GM18867 (cell line): Measurements from ENCODE around the gene RCAN2.
"Not testable (repeated sequence)": the region's sequence is repeated elsewhere in the genome, so short reads cannot be mapped to it uniquely, and the experiment has no call there.

Experiments
- ATAC-seq: cut with Tn5 transposase; IDR thresholded peaks from one replicate; pipeline ENCODE4 v1.9.1; 2021; ENCODE audit warnings: mild to moderate bottlenecking, moderate library complexity; ENCODE audit not compliant: unreplicated experiment

Gene RCAN2

DNA sequence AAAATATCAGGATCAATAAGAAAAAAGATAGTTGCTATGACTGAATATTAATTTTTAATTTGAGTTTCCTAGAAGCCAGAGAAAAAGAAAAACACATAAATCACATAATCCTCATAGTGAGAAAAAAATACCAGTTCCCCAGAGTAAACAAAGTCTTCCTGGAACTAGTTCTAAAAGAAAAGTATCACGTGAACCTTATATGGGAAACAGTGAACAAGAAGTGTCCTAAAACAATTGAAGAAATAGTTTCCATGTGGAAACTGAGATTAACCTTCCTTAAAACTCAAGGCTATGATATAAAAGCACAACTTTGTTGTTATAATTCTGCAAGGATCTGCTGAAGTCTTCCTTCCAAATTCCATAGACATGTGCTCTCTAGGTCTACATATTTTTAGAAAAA is 50.6 kb downstream of the RCAN2 start:
- ATAC-seq = no peak

DNA sequence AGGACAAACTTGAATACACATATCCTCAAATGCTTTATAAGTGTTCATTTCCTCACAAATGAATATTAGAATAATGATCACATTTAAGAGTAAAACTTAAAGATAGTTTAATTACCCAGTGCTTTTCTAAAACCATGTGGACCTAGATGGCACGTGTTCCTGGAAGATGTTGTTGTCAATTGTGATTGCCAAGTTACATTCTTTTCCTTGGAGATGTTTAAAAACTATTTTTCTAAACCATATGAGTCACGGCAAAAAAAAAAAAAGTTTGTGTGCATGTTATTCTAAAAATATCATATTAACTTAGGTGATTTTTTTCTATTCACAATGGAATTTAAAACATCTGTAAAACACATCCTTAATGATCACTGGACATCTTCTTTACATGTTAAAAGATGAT is 51.1 kb downstream of the RCAN2 start:
- ATAC-seq = no peak

DNA sequence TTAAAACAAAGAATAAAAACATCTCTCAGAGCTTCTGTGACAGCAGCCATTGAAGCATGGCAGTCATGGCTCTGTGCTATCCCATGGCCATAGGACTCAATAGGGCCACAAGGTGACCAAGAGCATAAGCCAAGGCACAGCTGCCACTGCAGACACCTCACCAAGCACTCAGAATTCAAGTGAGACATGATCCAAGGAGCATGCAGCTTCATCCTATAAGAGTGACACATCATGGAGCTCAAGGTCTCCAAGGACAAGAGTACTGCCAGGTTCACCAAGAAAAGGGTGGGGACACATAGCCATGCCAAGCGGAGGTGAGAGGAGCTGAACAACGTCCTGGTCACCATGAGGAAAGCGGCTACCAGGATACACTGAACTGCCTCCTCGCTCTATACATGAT is 53.0 kb downstream of the RCAN2 start:
- ATAC-seq = no peak

DNA sequence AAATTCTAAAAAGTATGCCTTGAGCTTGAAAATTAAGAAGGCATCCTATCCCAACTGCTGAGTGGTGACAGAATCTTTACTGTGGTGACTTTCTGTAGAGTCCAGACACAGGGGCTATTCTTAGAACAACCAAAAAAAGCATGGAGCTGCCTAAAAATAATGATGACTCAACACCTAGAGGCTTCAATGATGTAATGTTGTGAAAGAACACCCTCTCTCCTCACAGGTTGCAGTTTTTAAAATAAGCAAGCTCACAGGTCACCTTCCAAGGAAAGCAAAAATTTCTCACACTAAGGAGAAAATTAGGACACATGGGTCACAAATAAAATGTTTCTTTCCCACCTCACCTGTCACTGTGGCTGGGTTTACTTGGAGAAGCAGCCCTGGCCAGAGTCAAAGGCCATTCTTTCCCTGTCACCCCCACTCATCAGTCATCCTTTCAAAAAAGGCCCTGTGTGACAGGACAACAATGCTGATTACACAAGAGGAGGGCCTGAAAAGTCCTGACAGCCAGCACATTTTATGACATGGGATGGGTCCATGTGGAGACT is 53.5 kb downstream of the RCAN2 start:
- no peak for ATAC-seq

DNA sequence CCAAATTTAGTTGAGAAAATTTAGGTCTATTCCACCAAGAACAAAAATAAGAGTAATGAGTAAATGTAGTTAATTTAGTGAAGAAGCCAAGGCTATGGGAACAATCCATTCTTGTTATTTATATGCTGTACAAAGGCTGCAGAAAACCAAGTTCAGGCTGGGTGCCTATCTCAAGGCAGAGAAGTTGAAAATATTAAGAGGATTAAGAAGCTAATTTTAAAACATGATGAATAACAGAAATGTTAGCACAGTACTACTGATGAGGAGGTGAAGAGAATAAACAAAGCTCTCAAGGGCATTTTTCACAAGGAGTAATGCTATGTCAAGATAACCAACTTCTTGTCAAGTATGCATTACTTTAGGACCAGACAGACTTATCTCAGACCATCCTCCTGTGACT is 68.6 kb downstream of the RCAN2 start:
- no peak for ATAC-seq

DNA sequence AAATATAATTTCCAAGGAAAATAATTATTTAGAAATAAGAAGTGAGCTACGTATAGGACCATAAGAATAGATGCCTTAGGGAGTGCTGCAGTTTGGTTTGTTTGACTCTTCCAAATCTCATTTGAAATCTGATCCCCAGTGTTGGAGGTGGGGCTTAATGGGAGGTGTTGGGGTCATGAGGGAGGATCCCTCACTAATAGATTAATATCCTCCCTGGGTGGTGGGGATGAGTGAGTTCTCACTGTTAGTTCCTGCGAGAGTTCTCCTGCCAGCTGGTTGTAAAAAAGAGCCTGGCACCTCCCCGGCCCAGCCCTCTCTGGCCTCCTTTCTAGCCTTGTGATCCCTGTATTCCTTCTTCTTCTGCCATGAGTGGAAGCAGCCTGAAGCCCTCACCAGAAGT is 69.3 kb downstream of the RCAN2 start:
- ATAC-seq = no peak

DNA sequence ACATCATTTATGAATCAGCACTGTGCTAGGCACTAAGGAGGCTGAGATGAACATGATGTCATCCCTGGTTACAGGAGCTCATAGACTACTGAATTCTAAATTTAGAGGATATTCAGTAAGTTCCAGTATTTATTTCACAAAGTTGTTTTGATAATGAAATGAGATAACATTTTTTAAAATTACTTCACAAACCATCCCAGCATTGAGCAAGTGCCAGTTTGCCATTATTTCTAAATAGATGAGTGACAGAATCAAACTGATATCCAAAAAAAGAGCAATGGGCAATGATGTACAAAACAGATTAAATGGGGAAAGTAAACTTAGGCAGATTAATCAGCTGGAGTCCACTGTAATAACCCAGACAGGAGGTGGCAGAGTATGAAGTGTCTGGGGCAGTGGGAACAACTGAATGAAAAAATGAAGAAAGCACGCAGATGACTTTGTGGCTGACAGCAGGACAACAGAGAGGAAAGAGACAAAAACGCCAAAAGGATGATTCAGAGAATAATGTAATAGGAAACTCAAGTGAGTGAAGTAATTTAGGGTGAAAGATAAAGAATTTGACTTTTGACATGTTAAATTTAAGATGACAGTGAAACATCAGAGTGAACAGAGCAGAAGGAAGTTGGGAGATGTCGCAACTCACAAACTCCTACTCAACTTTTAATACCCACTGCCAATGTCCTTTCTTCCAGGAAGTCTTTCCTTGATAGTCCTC is 70.2 kb downstream of the RCAN2 start:
- no peak for ATAC-seq

DNA sequence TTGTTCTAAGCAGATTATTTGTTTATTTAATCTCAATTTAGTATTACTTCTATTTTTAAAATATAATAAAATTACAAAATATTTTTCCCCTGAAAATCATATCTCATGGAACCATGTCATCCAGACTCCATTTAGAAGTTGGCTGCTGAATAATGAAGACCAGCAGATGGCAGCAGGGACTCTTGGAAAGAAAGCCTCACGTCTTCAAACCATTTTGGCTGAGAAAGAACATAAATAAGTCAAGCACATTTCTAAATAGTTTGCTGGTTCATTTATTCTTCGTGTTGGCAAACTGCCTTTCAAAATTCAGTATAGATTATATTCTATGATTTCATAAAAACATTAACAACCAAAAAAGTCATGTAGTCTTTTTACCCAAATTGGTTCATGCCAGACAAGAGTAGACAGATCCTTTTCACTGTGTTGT is 71.7 kb downstream of the RCAN2 start:
- peak; percentile 47 for ATAC-seq

DNA sequence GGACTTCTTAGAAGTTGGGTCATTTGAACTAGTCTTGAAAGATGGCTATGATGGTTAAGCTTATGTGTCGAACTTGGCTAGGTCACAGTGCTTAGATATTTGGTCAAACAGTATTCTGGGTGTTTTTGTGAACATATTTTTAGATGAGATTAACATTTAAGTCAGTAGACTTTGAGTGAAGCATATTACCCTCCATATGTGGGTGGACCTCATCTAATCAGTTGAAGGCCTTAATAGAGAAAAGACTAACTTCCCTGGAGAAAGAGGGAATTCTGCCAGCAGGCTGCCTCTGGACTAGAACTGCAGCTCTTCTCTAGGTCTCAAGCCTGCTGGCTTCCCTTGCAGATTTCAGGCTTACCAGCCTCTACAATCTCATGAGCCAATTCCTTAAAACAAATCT is 76.9 kb downstream of the RCAN2 start:
- no peak for ATAC-seq

DNA sequence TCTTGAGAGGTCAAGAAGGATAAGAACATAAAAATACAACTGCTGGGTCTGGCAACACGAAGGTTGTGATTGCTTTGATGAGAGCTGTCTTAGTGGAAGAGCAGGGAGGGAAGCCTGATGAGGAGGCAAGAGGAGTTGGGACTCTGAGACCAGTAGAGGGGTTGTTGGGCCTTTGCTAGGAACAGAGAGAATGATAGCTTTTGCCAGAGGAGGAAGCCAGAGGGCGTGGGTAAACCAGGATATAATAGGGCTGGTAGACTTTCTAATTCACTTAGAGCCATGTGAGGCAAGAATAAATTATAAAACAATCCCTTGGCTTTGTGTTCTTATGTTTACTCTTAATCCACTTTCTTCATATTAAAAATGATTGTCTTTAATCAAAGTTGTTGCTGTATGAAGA is 78.6 kb downstream of the RCAN2 start:
- ATAC-seq = no peak

DNA sequence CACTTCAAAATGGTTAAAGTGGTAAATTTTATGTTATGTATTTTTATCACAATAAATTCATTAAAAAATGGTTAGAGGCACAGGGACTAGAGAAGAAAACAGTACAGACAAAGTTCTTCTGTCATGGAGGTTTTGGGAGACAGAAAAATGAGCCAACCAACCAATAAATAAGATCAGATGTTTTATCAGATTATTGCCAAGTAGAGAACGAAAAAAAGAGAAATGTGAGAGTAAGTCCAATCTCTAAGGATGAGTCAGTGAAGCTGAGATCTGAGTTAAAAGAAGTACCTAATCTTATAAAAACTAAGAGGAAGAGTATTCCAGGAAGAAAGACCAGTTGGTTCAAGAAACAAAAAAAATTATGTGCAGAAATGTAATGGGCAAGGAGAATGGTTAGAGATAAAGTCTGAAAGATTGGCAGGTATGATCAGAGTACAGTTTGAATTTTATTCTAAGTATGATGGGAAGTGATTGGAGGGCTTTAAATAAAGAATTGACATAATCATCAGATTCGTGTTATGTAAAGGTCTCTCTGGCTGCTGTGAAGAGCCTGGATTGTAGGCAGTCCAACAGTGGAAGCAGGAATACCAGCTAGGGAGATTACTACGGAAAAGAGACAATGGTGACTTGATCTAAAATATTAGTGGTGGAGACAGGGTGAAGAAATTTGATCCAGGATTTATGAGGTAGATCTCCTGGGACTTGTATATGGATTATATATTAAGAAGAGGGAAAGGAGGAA is 79.6 kb downstream of the RCAN2 start:
- no peak for ATAC-seq

DNA sequence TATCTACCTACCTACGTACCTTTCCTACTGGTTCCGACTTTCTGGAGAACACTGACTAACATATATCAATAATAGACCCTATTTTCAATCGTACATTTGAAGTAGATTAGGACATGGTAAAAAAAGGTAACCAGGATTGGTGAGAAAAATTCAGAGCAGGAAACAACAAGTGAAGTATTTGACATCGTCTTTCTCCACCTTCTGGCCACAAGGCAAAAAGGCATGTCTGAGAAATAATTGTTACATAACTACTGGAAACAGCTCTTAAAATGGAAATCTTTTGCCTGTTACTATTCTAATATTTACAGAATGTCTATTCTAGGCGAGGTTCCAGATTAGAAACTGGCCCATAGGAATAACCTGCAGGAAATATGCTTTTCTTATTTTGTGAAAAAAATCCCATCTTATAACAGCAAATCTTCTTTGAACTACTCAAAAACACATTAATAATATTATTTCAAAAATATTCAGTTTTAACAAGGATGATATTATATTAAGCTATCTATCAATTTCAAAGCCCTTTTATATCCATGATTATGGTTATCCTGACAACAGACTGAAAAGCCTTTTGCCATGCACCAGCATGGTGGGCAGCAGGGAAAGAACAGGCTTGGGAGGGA is 80.8 kb downstream of the RCAN2 start:
- ATAC-seq = peak; percentile 58

DNA sequence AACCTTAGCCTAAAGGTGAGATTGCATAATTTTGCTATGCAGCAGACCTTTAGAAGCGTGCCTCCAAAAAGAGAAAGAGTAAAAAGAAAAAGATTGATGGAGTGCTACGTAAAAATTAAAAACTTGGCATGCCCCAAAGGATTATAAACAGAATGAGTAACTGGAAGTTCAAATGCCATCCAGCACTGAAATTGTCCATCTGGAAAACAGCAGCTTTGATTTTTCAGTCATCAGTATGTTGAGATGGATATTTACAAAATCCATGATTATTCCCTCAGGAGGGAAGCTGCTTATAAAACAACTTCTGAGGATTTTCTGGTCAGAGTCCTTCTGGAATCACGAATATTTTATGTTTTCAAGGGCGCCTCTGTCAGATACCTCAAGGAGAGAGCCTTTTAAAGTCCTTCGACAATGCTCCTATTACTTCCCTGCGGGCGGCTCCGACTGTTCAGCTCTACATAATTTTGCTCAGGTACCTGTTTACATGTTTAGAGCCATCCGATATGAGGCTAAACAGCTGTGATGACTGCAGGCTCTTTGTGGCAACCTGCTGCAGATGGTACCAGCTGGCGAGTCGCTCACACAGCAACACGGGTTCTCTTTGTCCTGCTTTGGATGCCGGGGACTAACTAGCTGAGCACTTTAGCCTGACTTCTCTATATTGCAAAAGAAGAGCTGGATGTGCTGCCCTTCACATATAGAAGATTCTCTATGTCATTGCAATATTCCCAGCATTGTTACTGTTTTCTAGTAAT is 83.3 kb downstream of the RCAN2 start:
- ATAC-seq = no peak

DNA sequence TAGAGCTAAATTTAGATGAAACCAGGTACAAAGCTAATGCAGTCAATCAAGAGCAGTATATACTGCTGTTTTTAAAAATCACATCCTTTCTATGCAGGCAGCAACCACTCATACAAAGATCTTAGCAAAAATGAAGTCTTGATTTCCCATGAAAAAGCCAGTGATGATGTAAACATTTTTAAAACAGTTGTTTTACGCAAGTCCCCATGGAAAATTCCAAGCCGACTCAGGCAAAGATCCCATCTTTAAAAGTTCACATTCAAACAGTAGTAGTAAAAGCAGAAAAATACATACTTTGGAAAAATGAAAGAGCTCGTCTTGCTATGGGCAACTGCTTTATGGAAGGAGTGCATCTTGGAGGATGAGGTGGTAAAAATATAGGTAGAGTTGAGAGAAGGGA is 84.0 kb downstream of the RCAN2 start:
- no peak for ATAC-seq

DNA sequence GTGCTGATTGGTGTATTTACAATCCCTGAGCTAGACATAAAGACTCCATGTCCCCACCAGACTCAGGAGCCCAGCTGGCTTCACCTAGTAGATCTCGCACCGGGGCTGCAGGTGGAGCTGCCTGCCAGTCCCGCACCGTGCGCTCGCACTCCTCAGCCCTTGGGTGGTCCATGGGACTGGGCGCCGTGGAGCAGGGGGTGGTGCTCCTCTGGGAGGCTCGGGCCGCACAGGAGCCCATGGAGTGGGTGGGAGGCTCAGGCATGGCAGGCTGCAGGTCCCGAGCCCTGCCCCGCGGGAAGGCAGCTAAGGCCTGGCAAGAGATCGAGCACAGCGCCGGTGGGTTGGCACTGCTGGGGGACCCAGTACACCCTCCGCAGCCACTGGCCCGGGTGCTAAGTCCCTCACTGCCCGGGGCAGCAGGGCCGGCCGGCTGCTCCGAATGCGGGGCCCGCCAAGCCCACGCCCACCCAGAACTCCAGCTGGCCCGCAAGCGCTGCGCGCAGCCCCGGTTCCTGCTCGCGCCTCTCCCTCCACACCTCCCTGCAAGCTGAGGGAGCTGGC is 85.5 kb downstream of the RCAN2 start:
- ATAC-seq = not testable (repeated sequence)

DNA sequence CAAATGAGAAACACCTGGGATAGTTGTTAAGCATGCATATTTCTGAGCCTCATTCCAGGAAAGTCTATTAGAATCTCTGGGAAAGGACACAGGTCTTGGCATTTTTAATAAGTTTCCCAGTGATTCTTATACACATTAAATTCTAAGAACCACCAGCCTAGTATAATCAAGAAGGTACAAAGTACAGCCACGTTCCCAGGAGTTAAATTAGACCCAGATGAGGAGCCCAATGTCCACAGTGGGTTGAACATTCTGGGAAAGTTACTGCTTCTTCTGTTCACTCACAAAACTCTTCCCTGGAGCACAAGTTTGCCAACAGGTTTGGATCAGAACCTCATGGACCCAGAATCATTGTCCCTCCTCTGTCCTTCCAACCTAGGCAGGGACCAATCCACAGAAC is 90.4 kb downstream of the RCAN2 start:
- no peak for ATAC-seq

DNA sequence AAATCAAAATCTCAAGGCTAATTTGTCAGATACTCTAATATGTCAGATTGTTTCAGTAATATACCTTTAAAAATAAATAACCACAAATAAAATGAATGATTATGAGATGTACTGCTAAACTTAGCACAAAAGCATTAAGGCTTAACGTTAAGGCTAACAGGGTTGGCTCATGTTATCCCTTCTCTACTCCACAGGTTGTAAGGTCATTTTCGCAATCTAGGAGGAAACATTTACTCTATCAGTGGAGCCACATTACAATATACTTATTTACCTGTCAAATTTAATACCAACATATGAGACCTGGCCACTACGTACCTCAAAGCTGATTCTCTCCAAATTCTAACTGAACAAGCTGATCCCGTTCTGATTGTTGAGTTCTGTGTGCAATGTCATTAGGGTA is 95.7 kb downstream of the RCAN2 start:
- no peak for ATAC-seq

DNA sequence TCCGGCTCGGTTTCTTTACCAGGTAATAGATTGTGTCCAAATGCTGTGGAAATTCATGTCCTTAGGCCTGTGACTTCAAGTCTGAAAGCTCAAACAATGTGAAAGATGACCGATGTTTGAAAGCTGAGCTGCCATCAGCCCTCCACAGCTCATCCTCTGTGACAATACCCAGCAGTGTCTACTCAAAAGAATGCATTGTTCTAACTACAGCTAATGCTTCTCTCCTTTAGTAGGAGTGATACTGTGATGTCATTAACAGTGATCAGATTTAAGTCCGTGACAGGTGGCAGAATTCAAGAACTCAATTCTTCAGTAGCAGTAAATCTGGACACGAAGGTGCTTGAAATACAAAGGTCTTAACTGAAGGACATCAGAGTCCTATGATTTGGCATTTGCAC is 97.3 kb downstream of the RCAN2 start:
- ATAC-seq = no peak

DNA sequence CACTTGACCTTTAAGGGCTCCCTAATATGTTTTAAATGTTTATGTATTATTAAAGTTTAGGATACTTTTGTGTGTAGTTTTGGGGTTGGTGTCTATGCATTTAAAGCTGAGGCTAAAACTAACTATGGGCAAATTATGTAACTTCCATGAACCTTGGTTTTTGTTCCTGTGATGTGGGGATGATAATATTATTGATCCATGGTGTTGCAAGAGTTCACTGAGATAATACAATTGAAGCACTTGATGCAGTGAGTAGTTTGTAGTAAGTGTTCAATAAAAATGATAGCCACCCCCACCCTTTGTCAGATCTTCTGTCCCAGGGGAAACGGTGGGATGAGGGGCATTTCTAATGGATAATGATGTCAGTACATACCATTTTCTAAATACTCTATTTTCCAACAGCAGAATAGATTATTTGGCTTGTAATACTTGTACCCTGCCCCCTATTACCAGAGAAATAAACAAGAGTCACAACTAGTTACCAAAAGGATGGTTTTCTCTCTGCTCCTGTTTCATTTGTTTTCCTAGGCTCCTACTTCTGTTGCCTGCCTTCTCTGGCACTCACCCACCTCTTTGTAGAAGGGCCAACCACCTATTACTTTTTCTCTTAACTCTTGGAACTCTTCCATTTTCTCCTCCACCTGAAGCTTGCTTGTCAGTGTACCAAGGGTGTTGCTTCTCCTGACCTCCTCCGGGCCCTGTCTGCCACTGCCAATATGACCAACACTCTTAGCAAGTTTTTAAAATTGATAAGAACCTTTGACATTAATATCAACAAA is 97.9 kb downstream of the RCAN2 start:
- no peak for ATAC-seq

DNA sequence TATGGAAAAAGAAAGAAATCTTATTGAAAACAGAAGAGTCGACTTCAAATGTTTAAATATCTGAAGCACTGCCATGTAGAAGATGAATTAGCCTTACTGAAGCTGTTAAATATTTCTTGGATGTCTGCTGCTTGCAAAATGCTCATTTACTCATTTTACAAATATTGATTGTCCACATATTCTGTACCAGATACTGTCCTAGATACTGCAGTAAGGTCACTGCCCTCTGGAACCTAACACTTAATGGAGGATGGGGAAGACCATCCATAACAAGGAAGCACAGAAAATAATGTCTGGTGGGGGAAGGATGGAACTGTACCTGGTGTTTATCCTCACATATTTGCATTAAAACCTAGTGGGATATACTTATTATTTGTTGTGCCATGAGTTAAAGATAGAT is 99.0 kb downstream of the RCAN2 start:
- no peak for ATAC-seq
